ENCODE measurements around the gene SENP2. TPM values are rescaled to one million over a fixed set of nuclear protein-coding genes. Genes with fewer than 3 reads are reported as not detected.

The SENP2 gene
- total and polyA plus RNA-seq, 4 donors, result 7.9 to 23.3 (median 11.3) TPM

DNA sequence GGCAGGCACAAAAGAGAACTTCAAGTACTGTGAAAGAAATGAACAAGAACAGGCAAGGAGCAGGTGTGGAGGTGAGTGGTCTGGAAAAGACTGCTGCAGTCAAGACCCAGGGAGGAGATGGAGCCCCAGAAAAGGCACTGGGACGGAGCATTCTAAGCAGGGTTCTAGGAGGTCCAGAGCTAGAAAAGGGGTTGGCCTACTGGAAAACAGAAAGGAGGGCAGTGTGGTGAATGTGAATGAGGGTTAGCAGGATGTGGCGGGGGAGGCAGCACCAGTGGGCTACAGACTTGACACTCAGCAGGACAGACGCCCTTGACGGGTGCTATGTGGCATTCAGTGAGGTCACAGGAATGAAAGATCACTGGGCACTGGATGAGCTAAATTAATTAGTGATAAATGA lies 75.7 kb downstream of the SENP2 start:
- no peaks in the 10 kb centered on the region for H3K27me3 ChIP-seq (ENCODE audit: control insufficient read depth in 4 of 4, insufficient read depth in 4 of 4, low read length in 3 of 4)
- TF ChIP-seq CTCF (IDR thresholded peaks at IDR 0.05; ENCODE audit: low read depth, low read length, missing input control), result no peak
- TF ChIP-seq HNF4A (conservative IDR thresholded peaks at IDR 0.05), result no peak
- peaks cover 0 to 7% (median 4%) of the 10 kb centered on the region in 4 donors for H3K4me1 ChIP-seq (ENCODE audit: control insufficient read depth in 4 of 4, insufficient read depth in 4 of 4, low read length in 3 of 4)
- H3K4me3 ChIP-seq (ENCODE audit: low read depth in 1 of 3, low read length in 3 of 3), result no peak overlapping the region
- DNase-seq (ENCODE audit: low spot score), result no peak
- 84% methylated on average over 4 of the region's 4 CpGs for WGBS
- no peak overlapping the region for H3K27ac ChIP-seq (ENCODE audit: low read depth in 1 of 2, low read length in 2 of 2)
- no peak overlapping the region for H3K9ac ChIP-seq (ENCODE audit: low read depth in 1 of 2, low read length in 2 of 2)
- H3K9me3 ChIP-seq (ENCODE audit: control insufficient read depth in 4 of 4, low read length in 3 of 4), result no peaks in the 10 kb centered on the region
- no peaks in the 10 kb centered on the region for H3K36me3 ChIP-seq (ENCODE audit: control insufficient read depth in 4 of 4, insufficient read depth in 3 of 4, low read depth in 1 of 4, low read length in 3 of 4)

- H3K27ac ChIP-seq (ENCODE audit: low read depth in 1 of 2, low read length in 2 of 2), result no peak overlapping the region
- TF ChIP-seq ZBTB33 (IDR thresholded peaks at IDR 0.05) (no peak), JUND (IDR thresholded peaks at IDR 0.05) (no peak)
- 97% methylated on average over 5 of the region's 5 CpGs for WGBS
Measured at GRCh38 chr3:185663929-185664328, 77.8 kb downstream of the SENP2 start.

GRCh38 chr3:185667574-185667973 lies 81.5 kb downstream of the SENP2 start:
- Histone ChIP-seq H3K9ac (ENCODE audit: low read depth in 1 of 2, low read length in 2 of 2) (no peak overlapping the region), H3K4me3 (ENCODE audit: low read depth in 1 of 3, low read length in 3 of 3) (no peak overlapping the region), H3K27ac (ENCODE audit: low read depth in 1 of 2, low read length in 2 of 2) (no peak overlapping the region), H3K9me3 (ENCODE audit: control insufficient read depth in 4 of 4, low read length in 3 of 4) (no peaks in the 10 kb centered on the region), H3K4me1 (ENCODE audit: control insufficient read depth in 4 of 4, insufficient read depth in 4 of 4, low read length in 3 of 4) (no peaks in the 10 kb centered on the region), H3K27me3 (ENCODE audit: control insufficient read depth in 4 of 4, insufficient read depth in 4 of 4, low read length in 3 of 4) (no peaks in the 10 kb centered on the region), H3K36me3 (ENCODE audit: control insufficient read depth in 4 of 4, insufficient read depth in 3 of 4, low read depth in 1 of 4, low read length in 3 of 4) (no peaks in the 10 kb centered on the region)
- TF ChIP-seq RXRA (IDR thresholded peaks at IDR 0.05) (no peak), YY1 (IDR thresholded peaks at IDR 0.05) (no peak), HNF4G (IDR thresholded peaks at IDR 0.05) (no peak), FOXA2 (IDR thresholded peaks at IDR 0.05) (no peak), FOXA1 (IDR thresholded peaks at IDR 0.05) (no peak), JUND (IDR thresholded peaks at IDR 0.05) (no peak), EGR1 (IDR thresholded peaks at IDR 0.05; ENCODE audit: low read depth in 2 of 2) (no peak), GABPA (IDR thresholded peaks at IDR 0.05 in 1 of 2, conservative IDR thresholded peaks at IDR 0.05 in 1 of 2) (no peak), HNF4A (conservative IDR thresholded peaks at IDR 0.05) (no peak), ZBTB33 (IDR thresholded peaks at IDR 0.05) (no peak), TAF1 (conservative IDR thresholded peaks at IDR 0.05) (no peak), CTCF (IDR thresholded peaks at IDR 0.05; ENCODE audit: low read depth, low read length, missing input control) (no peak), NR2F2 (IDR thresholded peaks at IDR 0.05) (no peak), SP1 (IDR thresholded peaks at IDR 0.05) (no peak)
- TF ChIP-seq, protein P1, sequence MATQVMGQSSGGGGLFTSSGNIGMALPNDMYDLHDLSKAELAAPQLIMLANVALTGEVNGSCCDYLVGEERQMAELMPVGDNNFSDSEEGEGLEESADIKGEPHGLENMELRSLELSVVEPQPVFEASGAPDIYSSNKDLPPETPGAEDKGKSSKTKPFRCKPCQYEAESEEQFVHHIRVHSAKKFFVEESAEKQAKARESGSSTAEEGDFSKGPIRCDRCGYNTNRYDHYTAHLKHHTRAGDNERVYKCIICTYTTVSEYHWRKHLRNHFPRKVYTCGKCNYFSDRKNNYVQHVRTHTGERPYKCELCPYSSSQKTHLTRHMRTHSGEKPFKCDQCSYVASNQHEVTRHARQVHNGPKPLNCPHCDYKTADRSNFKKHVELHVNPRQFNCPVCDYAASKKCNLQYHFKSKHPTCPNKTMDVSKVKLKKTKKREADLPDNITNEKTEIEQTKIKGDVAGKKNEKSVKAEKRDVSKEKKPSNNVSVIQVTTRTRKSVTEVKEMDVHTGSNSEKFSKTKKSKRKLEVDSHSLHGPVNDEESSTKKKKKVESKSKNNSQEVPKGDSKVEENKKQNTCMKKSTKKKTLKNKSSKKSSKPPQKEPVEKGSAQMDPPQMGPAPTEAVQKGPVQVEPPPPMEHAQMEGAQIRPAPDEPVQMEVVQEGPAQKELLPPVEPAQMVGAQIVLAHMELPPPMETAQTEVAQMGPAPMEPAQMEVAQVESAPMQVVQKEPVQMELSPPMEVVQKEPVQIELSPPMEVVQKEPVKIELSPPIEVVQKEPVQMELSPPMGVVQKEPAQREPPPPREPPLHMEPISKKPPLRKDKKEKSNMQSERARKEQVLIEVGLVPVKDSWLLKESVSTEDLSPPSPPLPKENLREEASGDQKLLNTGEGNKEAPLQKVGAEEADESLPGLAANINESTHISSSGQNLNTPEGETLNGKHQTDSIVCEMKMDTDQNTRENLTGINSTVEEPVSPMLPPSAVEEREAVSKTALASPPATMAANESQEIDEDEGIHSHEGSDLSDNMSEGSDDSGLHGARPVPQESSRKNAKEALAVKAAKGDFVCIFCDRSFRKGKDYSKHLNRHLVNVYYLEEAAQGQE (IDR thresholded peaks at IDR 0.05), result no peak
- TF ChIP-seq, protein P2, sequence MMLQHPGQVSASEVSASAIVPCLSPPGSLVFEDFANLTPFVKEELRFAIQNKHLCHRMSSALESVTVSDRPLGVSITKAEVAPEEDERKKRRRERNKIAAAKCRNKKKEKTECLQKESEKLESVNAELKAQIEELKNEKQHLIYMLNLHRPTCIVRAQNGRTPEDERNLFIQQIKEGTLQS (IDR thresholded peaks at IDR 0.05), result no peak
- DNase-seq (ENCODE audit: low spot score), result no peak
- WGBS, result 87% methylated on average over 4 of the region's 4 CpGs

More at GRCh38 chr3:185663929-185664328, 77.8 kb downstream of the SENP2 start:
- Histone ChIP-seq H3K9me3 (ENCODE audit: control insufficient read depth in 4 of 4, low read length in 3 of 4) (no peaks in the 10 kb centered on the region), H3K4me1 (ENCODE audit: control insufficient read depth in 4 of 4, insufficient read depth in 4 of 4, low read length in 3 of 4) (peaks cover 0 to 7% (median 4%) of the 10 kb centered on the region in 4 donors), H3K27me3 (ENCODE audit: control insufficient read depth in 4 of 4, insufficient read depth in 4 of 4, low read length in 3 of 4) (no peaks in the 10 kb centered on the region), H3K9ac (ENCODE audit: low read depth in 1 of 2, low read length in 2 of 2) (no peak overlapping the region), H3K36me3 (ENCODE audit: control insufficient read depth in 4 of 4, insufficient read depth in 3 of 4, low read depth in 1 of 4, low read length in 3 of 4) (no peaks in the 10 kb centered on the region), H3K4me3 (ENCODE audit: low read depth in 1 of 3, low read length in 3 of 3) (no peak overlapping the region)
- DNase-seq (ENCODE audit: low spot score), result no peak
